Measurements from ENCODE around the gene TPP2. TPM values are rescaled to one million over a fixed set of nuclear protein-coding genes. Genes with fewer than 3 reads are reported as not detected.

The TPP2 gene
- total RNA-seq, 1 experiment from 2014 or later: 36.7 TPM

Other genes with a start within 250 kb of the TPP2 start
- gene FGF14, start 194.9 kb upstream of the TPP2 start, total RNA-seq (2021; ENCODE audit: unreplicated experiment): not detected
- gene METTL21C, start 98.1 kb downstream of the TPP2 start, total RNA-seq (2021; ENCODE audit: unreplicated experiment): not detected
- 22.3 TPM for gene TEX30, start 176.8 kb downstream of the TPP2 start, total RNA-seq (2021; ENCODE audit: unreplicated experiment)
- 4.8 TPM for gene POGLUT2, start 202.0 kb downstream of the TPP2 start, total RNA-seq (2021; ENCODE audit: unreplicated experiment)
- 11.3 TPM for gene BIVM, start 202.1 kb downstream of the TPP2 start, total RNA-seq (2021; ENCODE audit: unreplicated experiment)
- 25.6 TPM for gene ERCC5, start 249.0 kb downstream of the TPP2 start, total RNA-seq (2021; ENCODE audit: unreplicated experiment)